Measurements from ENCODE around the gene C22orf23.

The C22orf23 gene

GRCh38 chr22:37922191-37922590 is 31.2 kb downstream of the C22orf23 start:
- no peak for DNase-seq

- DNase-seq = no peak
Measured at GRCh38 chr22:37920126-37920525, 33.3 kb downstream of the C22orf23 start.

- no peak for DNase-seq
Measured at GRCh38 chr22:37918580-37919270, 34.7 kb downstream of the C22orf23 start.

- no peak for DNase-seq
Measured at GRCh38 chr22:37917874-37918548, 35.4 kb downstream of the C22orf23 start.

- DNase-seq = no peak
Measured at GRCh38 chr22:37916311-37916710, 37.1 kb downstream of the C22orf23 start.

GRCh38 chr22:37913233-37913721 is 40.1 kb downstream of the C22orf23 start:
- no peak for DNase-seq

- DNase-seq = no peak
Measured at GRCh38 chr22:37912171-37912570, 41.2 kb downstream of the C22orf23 start.

GRCh38 chr22:37911697-37912096 is 41.7 kb downstream of the C22orf23 start:
- no peak for DNase-seq

GRCh38 chr22:37910890-37911672 is 42.3 kb downstream of the C22orf23 start:
- no peak for DNase-seq

- no peak for DNase-seq
Measured at GRCh38 chr22:37909766-37910165, 43.6 kb downstream of the C22orf23 start.

GRCh38 chr22:37907036-37907954 is 46.1 kb downstream of the C22orf23 start:
- DNase-seq = no peak

- DNase-seq = no peak
Measured at GRCh38 chr22:37906364-37907008, 46.9 kb downstream of the C22orf23 start.

GRCh38 chr22:37905534-37906363 is 47.7 kb downstream of the C22orf23 start, which contains the start of gene MICALL1:
Gene MICALL1, plus strand, starts transcription at chr22:37906297. Its CDS starts 126 bp downstream, at chr22:37906423.
- DNase-seq = no peak

GRCh38 chr22:37904572-37905533 is 48.5 kb downstream of the C22orf23 start:
- no peak for DNase-seq

- DNase-seq = no peak
Measured at GRCh38 chr22:37898441-37899181, 54.8 kb downstream of the C22orf23 start.

- DNase-seq = no peak
Measured at GRCh38 chr22:37897807-37898206, 55.6 kb downstream of the C22orf23 start.

GRCh38 chr22:37896939-37897338 is 56.5 kb downstream of the C22orf23 start:
- no peak for DNase-seq

GRCh38 chr22:37896181-37896592 is 57.2 kb downstream of the C22orf23 start:
- DNase-seq = no peak

Measured in SHP77 treated with DMSO at 0.1 percent for 48 hours (cell line).